PC-9 (cell line): Measurements from ENCODE around the gene F7. TPM values are rescaled to one million over a fixed set of nuclear protein-coding genes. Genes with fewer than 3 reads are reported as not detected.
"Not testable (repeated sequence)": the region's sequence is repeated elsewhere in the genome, so short reads cannot be mapped to it uniquely, and the experiment has no call there.

ENCODE experiments used
- BruUV-seq: library from RNA; stranded (reverse); fragments of 400-500 nt; replicated peaks from 2 replicates; lab custom pipeline; 2021; lab: Mats Ljungman, UMichigan
- CTCF ChIA-PET: fragments of 300-600 bp; sonication (Branson Sonifier 250); formaldehyde crosslinking; loops from one replicate; lab custom pipeline; 2022; ENCODE audit warnings: antibody characterized with exemption; lab: Charles Lee
- POLR2A ChIA-PET: fragments of 300-600 bp; sonication (Branson Sonifier 250); formaldehyde crosslinking; loops from one replicate; lab custom pipeline; 2022; ENCODE audit warnings: antibody characterized with exemption; ENCODE audit not compliant: unreplicated experiment; lab: Charles Lee
- DNase-seq, 2 experiments: peaks; one replicate each; pipeline versions ENCODE4 v3.0.0 to v3.0.0-alpha.2; 2015 to 2022; ENCODE audit warnings: mixed read lengths in 1 of 2
- H2AFZ ChIP-seq: fragments of 200-600 bp; sonication (generic); 2 replicates; pipeline ENCODE4 v1.8.1; 2017; ENCODE audit warnings: antibody characterized with exemption
- H3F3A ChIP-seq: fragments of 200-600 bp; sonication (generic); 2 replicates; pipeline ENCODE4 v1.8.1; 2017; ENCODE audit warnings: antibody characterized with exemption, mild to moderate bottlenecking, low read depth; ENCODE audit not compliant: insufficient read depth
- H3K27ac ChIP-seq: fragments of 200-600 bp; sonication (generic); 2 replicates; pipeline ENCODE4 v1.6.1; 2016; ENCODE audit warnings: mixed run types
- H3K27me3 ChIP-seq: fragments of 200-600 bp; sonication (generic); 2 replicates; pipeline ENCODE4 v1.6.1; 2016; ENCODE audit warnings: low read depth, mixed run types; ENCODE audit not compliant: insufficient read depth
- H3K36me3 ChIP-seq: fragments of 200-600 bp; sonication (generic); 2 replicates; pipeline ENCODE4 v1.6.1; 2016; ENCODE audit warnings: low read depth, mixed run types
- H3K4me1 ChIP-seq: fragments of 200-600 bp; sonication (generic); replicated peaks from 2 replicates; pipeline ENCODE4 v1.6.1; 2016; ENCODE audit warnings: mixed run types; ENCODE audit not compliant: insufficient read depth
- H3K4me2 ChIP-seq: fragments of 200-600 bp; sonication (generic); 2 replicates; pipeline ENCODE4 v1.6.1; 2017; ENCODE audit warnings: mixed run types
- H3K4me3 ChIP-seq: fragments of 200-600 bp; sonication (generic); 2 replicates; pipeline ENCODE4 v1.6.1; 2016; ENCODE audit warnings: mixed run types
- H3K79me2 ChIP-seq: fragments of 200-600 bp; sonication (generic); 2 replicates; pipeline ENCODE4 v1.6.1; 2017; ENCODE audit warnings: low read depth, mixed run types
- H3K9me2 ChIP-seq: fragments of 200-600 bp; sonication (generic); 2 replicates; pipeline ENCODE4 v1.8.1; 2017; ENCODE audit warnings: mild to moderate bottlenecking; ENCODE audit not compliant: insufficient read depth
- H3K9me3 ChIP-seq: fragments of 200-600 bp; sonication (generic); 2 replicates; pipeline ENCODE4 v1.8.1; 2016; ENCODE audit warnings: low read depth; ENCODE audit not compliant: insufficient read depth
- H4K20me1 ChIP-seq: fragments of 200-600 bp; sonication (generic); 2 replicates; pipeline ENCODE4 v1.8.1; 2017; ENCODE audit not compliant: insufficient read depth
- CTCF ChIP-seq: fragments of 200-600 bp; sonication (generic); conservative IDR thresholded peaks from 2 replicates; pipeline ENCODE4 v1.6.1; 2017; ENCODE audit warnings: mixed run types, antibody characterized with exemption, mild to moderate bottlenecking, moderate library complexity
- EZH2 ChIP-seq: fragments of 200-600 bp; sonication (generic); IDR thresholded peaks from 2 replicates; pipeline ENCODE4 v1.8.0; 2017; ENCODE audit warnings: antibody characterized with exemption, low read depth
- intact Hi-C: fragments of 100-400 bp; cut with micrococcal nuclease; formaldehyde crosslinking; loops from one replicate; pipeline ENCODE4 v1.10.0; 2022; ENCODE audit not compliant: unreplicated experiment
- total RNA-seq: library from RNA; stranded (reverse); gene quantifications from 2 replicates; pipeline ENCODE4 v1.2.3, GENCODE V29; 2021

Gene F7
- total RNA-seq, 1 experiment from 2014 or later, result not detected

- no peaks in the 10 kb centered on the region for H3K9me3 ChIP-seq
- H3K4me3 ChIP-seq, result no peak overlapping the region
- H2AFZ ChIP-seq, result no peak overlapping the region
- CTCF ChIA-PET, result no interaction called here
- peaks cover 15% of the 10 kb centered on the region for H3F3A ChIP-seq
- peaks cover 8% of the 10 kb centered on the region for H3K4me1 ChIP-seq
- POLR2A ChIA-PET, result no interaction called here
- no peaks in the 10 kb centered on the region; the same call in 1 of the 2 replicates for H4K20me1 ChIP-seq
- no TSS peak for BruUV-seq
- no peak for TF ChIP-seq CTCF
- no peak for TF ChIP-seq EZH2
- no peaks in the 10 kb centered on the region for H3K79me2 ChIP-seq
- no peak overlapping the region for H3K27ac ChIP-seq
- H3K4me2 ChIP-seq, result no peak overlapping the region
- DNase-seq, result no peak
- intact Hi-C loops, result no loop called here
- no peaks in the 10 kb centered on the region for H3K9me2 ChIP-seq
- peaks cover 8% of the 10 kb centered on the region for H3K27me3 ChIP-seq
- no peaks in the 10 kb centered on the region for H3K36me3 ChIP-seq
Observed at GRCh38 chr13:113109151-113110047, 3.8 kb downstream of the F7 start.

GRCh38 chr13:113110048-113110851, 4.7 kb downstream of the F7 start:
- H3K4me1 ChIP-seq, result peaks cover 5% of the 10 kb centered on the region
- H3K4me3 ChIP-seq, result no peak overlapping the region
- H2AFZ ChIP-seq, result no peak overlapping the region
- no peaks in the 10 kb centered on the region for H3K9me2 ChIP-seq
- no peaks in the 10 kb centered on the region; the same call in 1 of the 2 replicates for H4K20me1 ChIP-seq
- no peaks in the 10 kb centered on the region for H3K79me2 ChIP-seq
- no peak overlapping the region for H3K4me2 ChIP-seq
- intact Hi-C loops, result no loop called here
- TF ChIP-seq EZH2 (no peak), CTCF (no peak)
- no peaks in the 10 kb centered on the region for H3K9me3 ChIP-seq
- H3F3A ChIP-seq, result peaks cover 8% of the 10 kb centered on the region
- ChIA-PET CTCF (no interaction called here), POLR2A (no interaction called here)
- no peak for DNase-seq
- peaks cover 13% of the 10 kb centered on the region for H3K27me3 ChIP-seq
- no peaks in the 10 kb centered on the region for H3K36me3 ChIP-seq
- H3K27ac ChIP-seq, result no peak overlapping the region
- no TSS peak for BruUV-seq

- ChIA-PET CTCF (no interaction called here), POLR2A (no interaction called here)
- intact Hi-C loops, result no loop called here
- H3K4me3 ChIP-seq, result no peak overlapping the region
- peaks cover 2% of the 10 kb centered on the region; the same call in 1 of the 2 replicates for H3F3A ChIP-seq
- no peaks in the 10 kb centered on the region for H3K9me3 ChIP-seq
- H4K20me1 ChIP-seq, result no peaks in the 10 kb centered on the region
- H3K79me2 ChIP-seq, result no peaks in the 10 kb centered on the region
- no peaks in the 10 kb centered on the region for H3K36me3 ChIP-seq
- H3K27ac ChIP-seq, result no peak overlapping the region
- no peaks in the 10 kb centered on the region for H3K4me1 ChIP-seq
- no peak overlapping the region for H2AFZ ChIP-seq
- peaks cover 13% of the 10 kb centered on the region for H3K27me3 ChIP-seq
- no peaks in the 10 kb centered on the region for H3K9me2 ChIP-seq
- DNase-seq, result no peak
- no peak overlapping the region for H3K4me2 ChIP-seq
- no peak for TF ChIP-seq EZH2
- TF ChIP-seq CTCF, result no peak
- no TSS peak for BruUV-seq
Observed at GRCh38 chr13:113110852-113111315, 5.3 kb downstream of the F7 start.

- H3K4me2 ChIP-seq, H2AFZ ChIP-seq, H3K36me3 ChIP-seq, CTCF ChIA-PET, DNase-seq, H3F3A ChIP-seq, intact Hi-C loops, H3K4me3 ChIP-seq, POLR2A ChIA-PET, H4K20me1 ChIP-seq, H3K79me2 ChIP-seq, H3K9me2 ChIP-seq, H3K4me1 ChIP-seq, H3K9me3 ChIP-seq, H3K27ac ChIP-seq, BruUV-seq: not testable (repeated sequence)
- H3K27me3 ChIP-seq, result peaks cover 16% of the 10 kb centered on the region
Observed at GRCh38 chr13:113111821-113112220, 6.2 kb downstream of the F7 start.

- H3K9me3 ChIP-seq, H3K4me2 ChIP-seq, H3F3A ChIP-seq, CTCF ChIA-PET, H3K27ac ChIP-seq, H4K20me1 ChIP-seq, H3K4me3 ChIP-seq, H2AFZ ChIP-seq, H3K36me3 ChIP-seq, BruUV-seq, intact Hi-C loops, DNase-seq, H3K4me1 ChIP-seq, H3K79me2 ChIP-seq, H3K9me2 ChIP-seq, POLR2A ChIA-PET: not testable (repeated sequence)
- peaks cover 21% of the 10 kb centered on the region for H3K27me3 ChIP-seq
Observed at GRCh38 chr13:113112475-113112874, 6.9 kb downstream of the F7 start.
